Fibroblast of skin of abdomen (primary cell): ENCODE measurements around the gene EED.
"Not testable (repeated sequence)": the region's sequence is repeated elsewhere in the genome, so short reads cannot be mapped to it uniquely, and the experiment has no call there.

Source experiments
- DNase-seq: peaks from one replicate; pipeline ENCODE4 v3.0.0-alpha.2; 2013

Gene EED

GRCh38 chr11:86248609-86249008 is 4.1 kb downstream of the EED start:
- no peak for DNase-seq

- DNase-seq: no peak
Measured at GRCh38 chr11:86249307-86250098, 5.0 kb downstream of the EED start.

- DNase-seq: no peak
Measured at GRCh38 chr11:86251345-86251744, 6.8 kb downstream of the EED start.

- no peak for DNase-seq
Measured at GRCh38 chr11:86255896-86256295, 11.3 kb downstream of the EED start.

- no peak for DNase-seq
Measured at GRCh38 chr11:86256608-86257007, 12.1 kb downstream of the EED start.

- DNase-seq: no peak
Measured at GRCh38 chr11:86257446-86257845, 12.9 kb downstream of the EED start.

- DNase-seq: no peak
Measured at GRCh38 chr11:86259730-86260129, 15.2 kb downstream of the EED start.

- no peak for DNase-seq
Measured at GRCh38 chr11:86261328-86261727, 16.8 kb downstream of the EED start.

- no peak for DNase-seq
Measured at GRCh38 chr11:86262387-86262786, 17.8 kb downstream of the EED start.

GRCh38 chr11:86264649-86265048 is 20.1 kb downstream of the EED start:
- DNase-seq: no peak

- DNase-seq: no peak
Measured at GRCh38 chr11:86265194-86265593, 20.6 kb downstream of the EED start.

GRCh38 chr11:86269645-86270044 is 25.1 kb downstream of the EED start:
- DNase-seq: no peak

GRCh38 chr11:86274503-86274902 is 29.9 kb downstream of the EED start:
- no peak for DNase-seq

GRCh38 chr11:86274999-86275398 is 30.4 kb downstream of the EED start:
- no peak for DNase-seq

- no peak for DNase-seq
Measured at GRCh38 chr11:86275493-86276370, 31.2 kb downstream of the EED start.

GRCh38 chr11:86277741-86278140 is 33.2 kb downstream of the EED start:
- DNase-seq: no peak

GRCh38 chr11:86278226-86278625 is 33.7 kb downstream of the EED start:
- DNase-seq: no peak

- no peak for DNase-seq
Measured at GRCh38 chr11:86279747-86280146, 35.2 kb downstream of the EED start.

GRCh38 chr11:86287468-86287796 is 42.9 kb downstream of the EED start:
- no peak for DNase-seq

- no peak for DNase-seq
Measured at GRCh38 chr11:86288776-86289507, 44.4 kb downstream of the EED start.

GRCh38 chr11:86289508-86290280 is 45.1 kb downstream of the EED start:
- DNase-seq: not testable (repeated sequence)

- DNase-seq: peak; percentile 50
Measured at GRCh38 chr11:86291466-86292262, 47.1 kb downstream of the EED start.
